Activated CD8-positive, alpha-beta memory T cell treated with anti-CD3 and anti-CD28 coated beads, Interleukin-2, amount 50 U/mL, for 24 hours (primary cell): ENCODE measurements around the gene USP24.
"Not testable (repeated sequence)": the region's sequence is repeated elsewhere in the genome, so short reads cannot be mapped to it uniquely, and the experiment has no call there.

Experiments
- DNase-seq: peaks from one replicate; pipeline ENCODE4 v3.0.0-alpha.2; 2020; ENCODE audit errors: extremely low read depth

Gene USP24

DNA sequence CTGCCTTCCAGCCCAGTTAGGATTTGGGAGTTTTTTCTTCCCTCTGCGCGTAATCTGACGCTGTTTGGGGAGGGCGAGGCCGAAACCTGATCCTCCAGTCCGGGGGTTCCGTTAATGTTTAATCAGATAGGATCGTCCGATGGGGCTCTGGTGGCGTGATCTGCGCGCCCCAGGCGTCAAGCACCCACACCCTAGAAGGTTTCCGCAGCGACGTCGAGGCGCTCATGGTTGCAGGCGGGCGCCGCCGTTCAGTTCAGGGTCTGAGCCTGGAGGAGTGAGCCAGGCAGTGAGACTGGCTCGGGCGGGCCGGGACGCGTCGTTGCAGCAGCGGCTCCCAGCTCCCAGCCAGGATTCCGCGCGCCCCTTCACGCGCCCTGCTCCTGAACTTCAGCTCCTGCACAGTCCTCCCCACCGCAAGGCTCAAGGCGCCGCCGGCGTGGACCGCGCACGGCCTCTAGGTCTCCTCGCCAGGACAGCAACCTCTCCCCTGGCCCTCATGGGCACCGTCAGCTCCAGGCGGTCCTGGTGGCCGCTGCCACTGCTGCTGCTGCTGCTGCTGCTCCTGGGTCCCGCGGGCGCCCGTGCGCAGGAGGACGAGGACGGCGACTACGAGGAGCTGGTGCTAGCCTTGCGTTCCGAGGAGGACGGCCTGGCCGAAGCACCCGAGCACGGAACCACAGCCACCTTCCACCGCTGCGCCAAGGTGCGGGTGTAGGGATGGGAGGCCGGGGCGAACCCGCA, 175.7 kb downstream of the USP24 start, which contains the start of gene PCSK9:
Gene PCSK9 (plus strand): TSS at position 207 of the 741 bp plus-strand sequence. CDS start 290 bp downstream, at position 497.
- no peak for DNase-seq

DNA sequence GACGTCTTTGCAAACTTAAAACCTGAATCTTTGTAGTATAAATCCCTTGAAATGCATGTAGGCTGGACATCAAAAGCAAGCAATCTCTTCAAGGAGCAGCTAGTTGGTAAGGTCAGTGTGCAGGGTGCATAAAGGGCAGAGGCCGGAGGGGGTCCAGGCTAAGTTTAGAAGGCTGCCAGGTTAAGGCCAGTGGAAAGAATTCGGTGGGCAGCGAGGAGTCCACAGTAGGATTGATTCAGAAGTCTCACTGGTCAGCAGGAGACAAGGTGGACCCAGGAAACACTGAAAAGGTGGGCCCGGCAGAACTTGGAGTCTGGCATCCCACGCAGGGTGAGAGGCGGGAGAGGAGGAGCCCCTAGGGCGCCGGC, 176.2 kb downstream of the USP24 start:
- DNase-seq, result no peak

DNA sequence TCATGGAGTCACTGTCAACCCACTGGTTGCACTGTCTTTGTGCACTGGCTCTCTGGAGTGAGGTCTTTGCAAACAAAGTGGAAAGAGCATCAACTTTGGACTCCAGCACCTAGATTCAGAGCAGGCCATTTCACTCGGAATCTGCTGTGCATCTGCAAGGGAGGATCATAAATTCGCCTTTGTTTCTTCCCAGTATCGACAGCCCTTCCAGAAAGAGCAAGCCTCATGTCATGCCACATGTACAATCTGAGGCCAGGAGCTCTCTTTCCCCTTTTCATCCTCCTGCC, 176.7 kb downstream of the USP24 start:
- no peak for DNase-seq

DNA sequence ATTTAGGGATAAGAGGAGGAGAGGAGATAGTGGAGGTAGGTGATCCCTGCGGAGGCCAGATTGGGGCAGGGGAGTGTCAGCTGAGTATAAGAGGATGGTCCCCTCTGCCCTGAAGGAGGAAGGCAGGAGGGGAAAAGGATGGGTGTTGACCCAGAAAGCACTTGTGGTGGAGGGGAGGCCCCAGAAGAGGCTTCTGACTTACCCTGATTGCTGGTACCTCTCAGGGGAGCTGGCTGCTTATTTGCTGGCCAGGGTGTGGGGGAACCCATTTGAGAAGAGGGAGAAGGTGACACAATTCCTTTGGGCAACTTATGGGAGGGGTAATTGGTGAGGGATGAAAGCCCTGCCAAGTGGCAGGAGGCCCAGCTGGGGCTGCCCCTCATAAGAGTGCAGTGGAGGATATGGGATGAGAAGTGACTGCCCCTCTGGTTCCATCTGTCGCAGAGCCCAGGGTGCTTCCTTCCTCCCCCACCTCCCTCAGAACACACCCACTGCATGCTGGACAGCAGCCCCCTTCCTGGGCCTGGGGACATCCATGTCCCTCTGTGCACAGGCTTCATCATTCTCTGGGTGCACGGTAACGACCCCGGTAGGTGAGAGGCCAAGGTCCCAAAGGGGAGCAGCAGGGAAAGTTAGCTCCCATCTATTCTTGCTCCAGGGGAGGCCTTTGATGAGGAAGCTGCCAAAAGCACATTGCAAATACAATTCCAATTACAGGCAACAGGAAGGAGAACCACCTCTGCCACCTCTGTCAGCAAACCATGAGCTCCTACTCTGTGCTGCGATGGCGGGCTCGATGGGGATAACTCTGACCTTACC, 177.2 kb downstream of the USP24 start:
- DNase-seq, result no peak

- DNase-seq, result no peak
These were observed 179.3 kb downstream of the USP24 start for GRCh38 chr1:55035904-55036303.

- DNase-seq, result no peak
These were observed 180.6 kb downstream of the USP24 start for GRCh38 chr1:55034476-55035133.

DNA sequence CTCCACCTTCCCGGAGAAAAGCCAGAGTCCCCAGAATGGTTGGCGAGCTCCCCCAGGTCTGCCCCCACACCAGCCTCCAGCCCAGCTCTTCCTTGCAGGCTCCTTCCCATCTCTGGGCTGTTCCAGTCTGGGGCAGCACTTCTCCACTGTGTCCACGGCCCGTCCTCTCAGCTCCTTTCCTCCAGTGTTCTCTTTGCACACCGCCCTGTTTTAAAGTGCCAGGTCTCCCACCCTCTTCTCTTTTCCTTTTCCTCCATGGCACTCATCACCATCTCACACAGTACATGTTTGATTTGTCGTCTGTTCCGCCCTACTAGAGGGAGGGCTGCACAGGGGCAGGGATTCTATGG, 181.9 kb downstream of the USP24 start:
- DNase-seq, result no peak

DNA sequence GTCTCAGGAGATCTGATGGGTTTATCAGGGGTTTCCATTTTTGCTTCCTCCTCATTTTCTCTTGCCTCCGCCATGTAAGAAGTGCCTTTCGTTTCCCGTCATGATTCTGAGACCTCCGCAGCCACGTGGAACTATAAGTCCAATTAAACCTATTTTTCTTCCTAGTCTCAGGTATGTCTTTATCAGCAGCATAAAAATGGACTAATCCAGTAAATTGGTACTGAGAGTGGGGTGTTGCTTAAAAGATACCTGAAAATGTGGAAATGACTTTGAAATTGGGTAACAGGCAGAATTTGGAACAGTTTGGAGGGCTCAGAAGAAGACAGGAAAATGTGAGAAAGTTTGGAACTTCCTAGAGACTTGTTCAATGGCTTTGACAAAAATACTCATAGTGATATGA, 184.1 kb downstream of the USP24 start:
- not testable (repeated sequence) for DNase-seq

DNA sequence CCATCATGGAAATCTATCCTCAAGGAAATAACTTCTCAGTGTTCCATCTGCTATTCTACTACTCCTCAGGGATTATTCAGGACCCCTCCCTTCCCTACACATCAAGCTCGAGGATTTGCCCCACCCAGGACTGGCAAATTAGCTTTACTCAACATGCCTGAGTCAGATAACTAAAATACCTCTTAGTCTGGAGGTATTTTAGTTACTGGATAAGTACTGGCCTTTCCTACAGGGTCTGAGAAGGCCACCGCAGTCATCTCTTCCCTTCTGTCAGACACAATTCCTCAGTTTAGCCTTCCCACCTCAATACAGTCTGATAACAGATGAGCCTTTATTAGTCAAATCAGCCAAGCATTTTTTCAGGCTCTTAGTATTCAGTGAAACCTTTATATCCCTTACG, 188.5 kb downstream of the USP24 start:
- not testable (repeated sequence) for DNase-seq

DNA sequence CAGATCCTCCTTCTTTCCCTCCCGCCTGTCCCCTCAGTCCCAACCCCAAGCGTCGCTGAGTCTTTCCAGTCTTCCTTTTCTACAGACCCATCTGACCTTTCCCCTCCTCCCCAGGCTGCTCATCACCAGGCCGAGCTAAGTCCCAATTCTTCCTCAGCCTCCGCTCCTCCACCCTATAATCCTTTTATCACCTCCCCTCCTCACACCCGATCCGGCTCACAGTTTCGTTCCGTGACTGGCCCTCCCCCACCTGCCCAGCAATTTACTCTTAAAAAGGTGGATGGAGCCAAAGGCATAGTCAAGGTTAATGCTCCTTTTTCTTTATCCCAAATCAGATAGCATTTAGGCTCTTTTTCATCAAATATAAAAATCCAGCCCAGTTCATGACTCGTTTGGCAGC, 191.0 kb downstream of the USP24 start:
- not testable (repeated sequence) for DNase-seq

GRCh38 chr1:55021942-55022546, 193.1 kb downstream of the USP24 start:
- peak; percentile 17 for DNase-seq

DNA sequence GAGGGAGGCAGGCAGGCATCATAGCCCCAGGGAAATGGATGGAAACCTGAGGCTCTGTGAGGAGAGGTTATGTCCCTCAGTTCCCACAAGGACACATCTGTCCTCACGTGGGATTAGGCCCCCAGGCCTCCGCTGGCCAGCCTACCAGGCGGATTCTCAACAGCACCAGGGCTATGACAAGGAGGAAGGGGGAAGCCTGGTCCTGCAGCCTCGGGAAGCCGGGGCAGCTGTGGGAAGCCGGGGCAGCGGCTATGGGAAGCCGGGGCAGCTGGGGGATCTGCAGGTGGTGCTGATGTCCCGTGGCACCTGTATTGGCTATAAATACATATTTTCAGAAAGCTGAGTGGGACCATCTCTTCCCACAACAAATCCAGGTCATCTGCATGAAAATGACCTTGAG, 196.8 kb downstream of the USP24 start:
- DNase-seq, result no peak
